Measurements from ENCODE around the gene HOMER2. TPM values are rescaled to one million over a fixed set of nuclear protein-coding genes. Genes with fewer than 3 reads are reported as not detected.

Gene HOMER2
- total and polyA plus RNA-seq, 2 experiments from 2014 or later, result 24.4 to 54.5 TPM

DNA sequence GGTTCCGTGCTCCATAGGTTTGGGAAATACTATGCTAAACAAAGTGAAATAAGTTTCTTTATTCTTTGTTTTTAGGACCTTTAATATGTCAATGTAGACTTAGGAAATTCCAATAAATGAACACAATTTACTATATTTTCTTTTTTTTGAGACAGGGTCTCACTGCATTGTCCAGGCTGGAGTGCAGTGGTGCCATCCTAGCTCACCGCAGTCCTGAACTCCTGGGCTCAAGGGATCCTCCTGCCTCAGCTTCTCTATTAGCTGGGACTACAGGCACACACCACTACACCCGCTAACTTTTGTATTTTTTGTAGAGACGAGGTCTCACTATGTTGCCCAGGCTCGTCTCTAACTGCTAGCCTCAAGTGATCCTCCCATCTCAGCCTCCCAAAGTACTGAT, 12.4 kb upstream of the HOMER2 start:
- Histone ChIP-seq H3K27me3 (no peaks in the 10 kb centered on the region), H3K4me1 (ENCODE audit: low read depth) (peaks cover 4% of the 10 kb centered on the region), H3K9me3 (ENCODE audit: low read depth) (no peaks in the 10 kb centered on the region), H3K4me3 (no peak overlapping the region), H3K36me3 (no peaks in the 10 kb centered on the region), H3K27ac (no peak overlapping the region)
- TF ChIP-seq, protein P1, sequence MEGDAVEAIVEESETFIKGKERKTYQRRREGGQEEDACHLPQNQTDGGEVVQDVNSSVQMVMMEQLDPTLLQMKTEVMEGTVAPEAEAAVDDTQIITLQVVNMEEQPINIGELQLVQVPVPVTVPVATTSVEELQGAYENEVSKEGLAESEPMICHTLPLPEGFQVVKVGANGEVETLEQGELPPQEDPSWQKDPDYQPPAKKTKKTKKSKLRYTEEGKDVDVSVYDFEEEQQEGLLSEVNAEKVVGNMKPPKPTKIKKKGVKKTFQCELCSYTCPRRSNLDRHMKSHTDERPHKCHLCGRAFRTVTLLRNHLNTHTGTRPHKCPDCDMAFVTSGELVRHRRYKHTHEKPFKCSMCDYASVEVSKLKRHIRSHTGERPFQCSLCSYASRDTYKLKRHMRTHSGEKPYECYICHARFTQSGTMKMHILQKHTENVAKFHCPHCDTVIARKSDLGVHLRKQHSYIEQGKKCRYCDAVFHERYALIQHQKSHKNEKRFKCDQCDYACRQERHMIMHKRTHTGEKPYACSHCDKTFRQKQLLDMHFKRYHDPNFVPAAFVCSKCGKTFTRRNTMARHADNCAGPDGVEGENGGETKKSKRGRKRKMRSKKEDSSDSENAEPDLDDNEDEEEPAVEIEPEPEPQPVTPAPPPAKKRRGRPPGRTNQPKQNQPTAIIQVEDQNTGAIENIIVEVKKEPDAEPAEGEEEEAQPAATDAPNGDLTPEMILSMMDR (IDR thresholded peaks at IDR 0.05; ENCODE audit: low read depth, low read length), result no peak
- no peak for DNase-seq (ENCODE audit: low read depth in 1 of 2, low spot score in 1 of 2)

DNA sequence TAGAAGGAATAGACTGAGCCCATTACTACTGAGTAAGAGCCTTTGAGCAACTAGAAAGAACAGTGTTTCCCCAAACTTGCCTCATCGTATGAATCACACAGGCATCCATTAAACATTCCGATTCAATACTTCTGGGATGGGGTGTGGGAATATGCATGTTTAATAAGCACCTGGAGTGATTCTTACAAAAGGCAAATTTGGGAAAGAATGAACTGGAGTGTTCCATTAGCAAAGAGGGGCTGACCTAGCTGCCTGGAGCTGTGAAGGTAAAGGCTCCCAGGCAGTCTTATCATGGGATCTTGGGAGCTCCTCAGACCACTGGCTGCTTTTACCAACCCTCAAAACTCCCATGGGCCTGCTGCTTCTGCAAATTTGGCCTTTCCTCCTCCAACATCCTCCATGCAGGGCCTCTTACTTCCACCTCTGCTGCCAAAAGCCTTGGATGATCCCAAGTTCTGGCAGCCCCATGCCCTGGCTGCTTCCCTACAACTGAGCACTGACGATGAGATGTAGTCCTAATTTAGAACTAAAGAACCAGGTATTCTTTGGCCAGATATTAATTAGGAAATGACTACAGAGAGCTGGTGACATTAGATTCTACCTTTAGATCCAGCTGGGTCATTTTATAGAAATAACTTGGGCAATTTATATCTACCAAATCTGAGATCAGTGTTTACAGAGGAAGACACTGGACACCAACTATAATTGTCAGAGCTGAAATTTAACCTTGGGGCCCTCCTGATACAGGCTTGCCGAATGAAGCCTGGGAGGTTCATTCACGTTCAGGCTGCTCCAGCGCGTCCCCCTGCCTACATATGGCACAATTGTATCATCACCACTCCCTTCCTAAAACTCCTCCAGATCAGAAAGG, 11.2 kb upstream of the HOMER2 start:
- Histone ChIP-seq H3K9me3 (ENCODE audit: low read depth) (no peaks in the 10 kb centered on the region), H3K27me3 (no peaks in the 10 kb centered on the region), H3K36me3 (no peaks in the 10 kb centered on the region), H3K4me3 (no peak overlapping the region), H3K27ac (no peak overlapping the region), H3K4me1 (ENCODE audit: low read depth) (no peaks in the 10 kb centered on the region)
- DNase-seq (ENCODE audit: low read depth in 1 of 2, low spot score in 1 of 2), result no peak
- TF ChIP-seq, protein P1 (IDR thresholded peaks at IDR 0.05; ENCODE audit: low read depth, low read length), result no peak

DNA sequence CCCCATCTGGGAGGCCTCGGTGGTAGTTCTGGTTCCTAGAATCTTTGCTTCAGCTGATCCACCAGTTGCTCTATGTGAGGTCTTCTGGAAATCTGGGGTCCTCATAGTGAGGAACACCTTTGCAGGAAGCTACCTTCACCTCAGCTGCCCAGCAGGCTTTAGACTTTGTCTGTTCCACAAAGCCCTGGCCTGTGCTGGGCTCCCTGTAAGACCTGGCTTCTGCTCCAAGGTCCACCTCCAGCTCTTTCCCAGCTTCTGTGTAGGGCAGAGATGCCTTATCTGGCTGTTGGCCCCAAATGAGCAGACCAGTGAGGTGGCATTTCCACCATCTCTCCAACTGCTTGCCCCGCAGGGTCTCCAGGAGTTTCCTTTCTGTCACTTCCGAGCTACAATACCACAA, 8.2 kb upstream of the HOMER2 start:
- TF ChIP-seq, protein P1 (IDR thresholded peaks at IDR 0.05; ENCODE audit: low read depth, low read length), result no peak
- Histone ChIP-seq H3K9me3 (ENCODE audit: low read depth) (no peaks in the 10 kb centered on the region), H3K4me1 (ENCODE audit: low read depth) (no peaks in the 10 kb centered on the region)

DNA sequence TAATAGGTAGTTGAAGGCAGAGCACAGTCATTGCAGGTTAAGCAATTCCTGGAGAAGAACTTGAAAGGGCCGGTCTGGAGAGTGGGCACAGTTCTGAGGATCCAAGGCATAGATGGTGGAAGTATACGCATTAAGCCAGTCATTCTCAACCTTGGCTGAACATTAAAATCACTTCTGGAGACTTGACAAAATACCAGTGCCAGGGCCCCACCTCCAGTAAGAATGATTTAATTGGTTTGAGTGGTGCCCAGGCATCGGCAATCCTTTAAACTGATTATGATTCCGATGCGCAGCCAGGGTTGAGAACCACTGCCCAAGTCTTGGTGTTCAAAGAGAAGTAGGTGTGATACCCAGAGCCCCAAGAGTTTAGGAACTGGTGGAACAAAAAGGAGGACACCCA, 6.9 kb upstream of the HOMER2 start:
- Histone ChIP-seq H3K4me1 (ENCODE audit: low read depth) (no peaks in the 10 kb centered on the region), H3K9me3 (ENCODE audit: low read depth) (no peaks in the 10 kb centered on the region), H3K27ac (no peak overlapping the region), H3K36me3 (no peaks in the 10 kb centered on the region), H3K27me3 (no peaks in the 10 kb centered on the region), H3K4me3 (no peak overlapping the region)
- DNase-seq (ENCODE audit: low read depth in 1 of 2, low spot score in 1 of 2), result no peak
- TF ChIP-seq, protein P1 (IDR thresholded peaks at IDR 0.05; ENCODE audit: low read depth, low read length), result no peak

More for the DNA sequence above, 8.2 kb upstream of the HOMER2 start:
- H3K4me3 ChIP-seq, result no peak overlapping the region
- DNase-seq (ENCODE audit: low read depth in 1 of 2, low spot score in 1 of 2), result no peak
- H3K27ac ChIP-seq, result no peak overlapping the region
- H3K36me3 ChIP-seq, result no peaks in the 10 kb centered on the region
- H3K27me3 ChIP-seq, result no peaks in the 10 kb centered on the region

- Histone ChIP-seq H3K27ac (no peak overlapping the region), H3K9me3 (ENCODE audit: low read depth) (no peaks in the 10 kb centered on the region), H3K36me3 (no peaks in the 10 kb centered on the region), H3K4me1 (ENCODE audit: low read depth) (no peaks in the 10 kb centered on the region), H3K4me3 (no peak overlapping the region), H3K27me3 (no peaks in the 10 kb centered on the region)
- DNase-seq (ENCODE audit: low read depth in 1 of 2, low spot score in 1 of 2), result no peak
- TF ChIP-seq, protein P1 (IDR thresholded peaks at IDR 0.05; ENCODE audit: low read depth, low read length), result no peak
These were observed 6.1 kb upstream of the HOMER2 start for GRCh38 chr15:82958638-82959037.
